K562 treated with DMSO at 1 percent for 4 hours (cell line): Measurements from ENCODE around the gene ZBTB8A. TPM values are rescaled to one million over a fixed set of nuclear protein-coding genes. Genes with fewer than 3 reads are reported as not detected.

Experiments
- total RNA-seq: library from RNA; unstranded; fragments of 300-600 nt; gene quantifications from 2 replicates; pipeline ENCODE4 v1.2.3, GENCODE V29; 2022; ENCODE audit not compliant: insufficient read depth

ZBTB8A gene
- total RNA-seq = not detected in 2 replicates

GRCh38 chr1:32538887-32539583 is at the start of gene ZBTB8A:
ZBTB8A (plus strand) TSS chr1:32539427; CDS start chr1:32592932, 53,505 bp downstream.

GRCh38 chr1:32650248-32650751 is 111.1 kb downstream of the ZBTB8A start, which contains the start of gene ZBTB8OS:
ZBTB8OS (minus strand) TSS chr1:32650550; CDS start chr1:32650529, 21 bp downstream.

GRCh38 chr1:32650752-32651460 is 111.7 kb downstream of the ZBTB8A start, which contains the start of gene RBBP4:
RBBP4 (plus strand) TSS chr1:32651208; CDS start chr1:32651307, 99 bp downstream.

Other genes with a start within 250 kb of the ZBTB8A start
- 207 and 208 TPM in 2 replicates for gene HDAC1, start 247.3 kb upstream of the ZBTB8A start, total RNA-seq
- gene MARCKSL1, start 203.2 kb upstream of the ZBTB8A start, total RNA-seq = 73.9 and 74.4 TPM in 2 replicates
- 21.4 and 29.8 TPM in 2 replicates for gene FAM229A, start 176.9 kb upstream of the ZBTB8A start, total RNA-seq
- 2.4 TPM in 1 of 2 replicates, not detected in the other for gene TSSK3, start 176.9 kb upstream of the ZBTB8A start, total RNA-seq
- gene BSDC1, start 145.0 kb upstream of the ZBTB8A start, total RNA-seq = 36.4 and 60.1 TPM in 2 replicates
- gene ZBTB8B, start 74.4 kb upstream of the ZBTB8A start, total RNA-seq = not detected in 2 replicates
- gene ZBTB8OS, start 111.1 kb downstream of the ZBTB8A start, total RNA-seq = 45.2 and 58.5 TPM in 2 replicates
- 193 and 221 TPM in 2 replicates for gene RBBP4, start 111.8 kb downstream of the ZBTB8A start, total RNA-seq
- gene SYNC, start 163.3 kb downstream of the ZBTB8A start, total RNA-seq = 0.99 TPM in 1 of 2 replicates, not detected in the other